IMR-90 (cell line): Measurements from ENCODE around the gene MAP3K3. TPM values are rescaled to one million over a fixed set of nuclear protein-coding genes. Genes with fewer than 3 reads are reported as not detected.

ENCODE experiments used
- ATAC-seq: fragments of 200-7000 bp; cut with Tn5 transposase; 2 replicates; pipeline ENCODE4 v1.9.1; 2020; ENCODE audit warnings: low read depth, mild to moderate bottlenecking, moderate library complexity
- BruUV-seq: library from RNA; stranded (reverse); fragments of 400-500 nt; replicated peaks from 2 replicates; lab custom pipeline; 2021; lab: Mats Ljungman, UMichigan
- CTCF ChIA-PET: fragments of 300-600 bp; formaldehyde crosslinking; extraction: SDS; loops from one replicate; lab custom pipeline; 2021; ENCODE audit warnings: antibody characterized with exemption; lab: Yijun Ruan, JAX
- POLR2A ChIA-PET: fragments of 300-600 bp; sonication (Branson Sonifier 250); formaldehyde crosslinking; loops from one replicate; lab custom pipeline; 2022; ENCODE audit warnings: antibody characterized with exemption; ENCODE audit not compliant: unreplicated experiment; lab: Charles Lee
- DNase-seq: peaks from one replicate; pipeline ENCODE4 v3.0.0; 2013
- H2AFZ ChIP-seq: replicated peaks from 2 replicates; pipeline ENCODE3; 2013; ENCODE audit warnings: low read length, mild to moderate bottlenecking; ENCODE audit not compliant: poor library complexity
- H2AK5ac ChIP-seq: 2 replicates; pipeline ENCODE4 v1.6.1; 2013; ENCODE audit warnings: low read depth, low read length, inconsistent platforms
- H2AK9ac ChIP-seq: replicated peaks from 2 replicates; pipeline ENCODE3; 2013; ENCODE audit warnings: mild to moderate bottlenecking, low read depth, low read length, moderate library complexity; ENCODE audit not compliant: poor library complexity
- H2BK120ac ChIP-seq: 2 replicates; pipeline ENCODE4 v1.6.1; 2013; ENCODE audit warnings: low read depth, low read length, inconsistent platforms
- H2BK15ac ChIP-seq: 3 replicates; pipeline ENCODE4 v1.6.1; 2013; ENCODE audit warnings: low read depth, low read length, inconsistent platforms
- H2BK20ac ChIP-seq: 2 replicates; pipeline ENCODE4 v1.6.1; 2013; ENCODE audit warnings: low read depth, mild to moderate bottlenecking, inconsistent platforms, low read length, moderate library complexity
- H2BK5ac ChIP-seq: 2 replicates; pipeline ENCODE4 v1.6.1; 2013; ENCODE audit warnings: mild to moderate bottlenecking, low read depth, low read length, inconsistent platforms; ENCODE audit not compliant: poor library complexity, severe bottlenecking
- H3K14ac ChIP-seq: replicated peaks from 2 replicates; pipeline ENCODE4 v1.6.1; 2013; ENCODE audit warnings: low read depth, low read length, inconsistent platforms
- H3K18ac ChIP-seq: 2 replicates; pipeline ENCODE4 v1.6.1; 2013; ENCODE audit warnings: low read depth, low read length, control low read depth
- H3K23ac ChIP-seq: 2 replicates; pipeline ENCODE4 v1.6.1; 2013; ENCODE audit warnings: low read depth, low read length, inconsistent platforms
- H3K27ac ChIP-seq: 2 replicates; pipeline ENCODE4 v1.5.1; 2013; ENCODE audit warnings: mild to moderate bottlenecking, control low read depth, low read length; ENCODE audit not compliant: insufficient read depth
- H3K27me3 ChIP-seq: 2 replicates; pipeline ENCODE4 v1.6.1; 2013; ENCODE audit warnings: low read length; ENCODE audit not compliant: control insufficient read depth, insufficient read depth
- H3K36me3 ChIP-seq: 2 replicates; pipeline ENCODE4 v1.6.1; 2013; ENCODE audit warnings: low read length, mixed read lengths; ENCODE audit not compliant: control insufficient read depth, insufficient read depth
- H3K4ac ChIP-seq: 2 replicates; pipeline ENCODE4 v1.6.1; 2013; ENCODE audit warnings: low read depth, low read length, inconsistent platforms
- H3K4me1 ChIP-seq: 2 replicates; pipeline ENCODE4 v1.6.1; 2013; ENCODE audit warnings: low read length, mixed read lengths; ENCODE audit not compliant: control insufficient read depth, insufficient read depth
- H3K4me2 ChIP-seq: 2 replicates; pipeline ENCODE4 v1.6.1; 2013; ENCODE audit warnings: low read depth, mild to moderate bottlenecking, control low read depth, low read length, moderate library complexity
- H3K4me3 ChIP-seq: 2 replicates; pipeline ENCODE4 v1.5.1; 2013; ENCODE audit warnings: low read depth, mild to moderate bottlenecking, control low read depth, low read length, moderate library complexity; ENCODE audit not compliant: insufficient read depth
- H3K56ac ChIP-seq: 2 replicates; pipeline ENCODE4 v1.6.1; 2013; ENCODE audit warnings: low read length, inconsistent platforms; ENCODE audit not compliant: insufficient read depth; ENCODE audit errors: extremely low read depth
- H3K79me1 ChIP-seq, 2 experiments: 2 replicates each; pipeline ENCODE4 v1.6.1; 2013; ENCODE audit warnings: low read length in 2 of 2, inconsistent platforms in 1 of 2, low read depth in 1 of 2
- H3K9ac ChIP-seq: 2 replicates; pipeline ENCODE4 v1.6.1; 2013; ENCODE audit warnings: low read depth, low read length, control low read depth
- H3K9me1 ChIP-seq: 2 replicates; pipeline ENCODE4 v1.6.1; 2013; ENCODE audit warnings: low read length, inconsistent platforms; ENCODE audit not compliant: insufficient read depth
- H3K9me3 ChIP-seq: 2 replicates; pipeline ENCODE4 v1.6.1; 2013; ENCODE audit warnings: low read length; ENCODE audit not compliant: control insufficient read depth, insufficient read depth
- H4K20me1 ChIP-seq: 2 replicates; pipeline ENCODE4 v1.6.1; 2013; ENCODE audit warnings: low read length, inconsistent platforms; ENCODE audit not compliant: insufficient read depth
- H4K5ac ChIP-seq: 2 replicates; pipeline ENCODE4 v1.6.1; 2013; ENCODE audit warnings: mild to moderate bottlenecking, low read depth, low read length, control low read depth
- H4K8ac ChIP-seq, 2 experiments: 2 replicates each; pipeline ENCODE4 v1.6.1; 2013; ENCODE audit warnings: low read depth in 2 of 2, low read length in 2 of 2, control low read depth in 1 of 2, inconsistent platforms in 1 of 2
- H4K91ac ChIP-seq: 2 replicates; pipeline ENCODE4 v1.6.1; 2013; ENCODE audit warnings: low read depth, low read length, inconsistent platforms; ENCODE audit not compliant: insufficient read depth
- BHLHE40 ChIP-seq: fragments of 150-350 bp; IDR thresholded peaks from 2 replicates; pipeline ENCODE4 v1.6.1; 2016; ENCODE audit warnings: mild to moderate bottlenecking, low read depth, low read length
- CEBPB ChIP-seq: IDR thresholded peaks from 2 replicates; pipeline ENCODE4 v1.6.1; 2012; ENCODE audit warnings: low read depth, low read length, improper control_type of control experiment
- CHD1 ChIP-seq: IDR thresholded peaks from 2 replicates; pipeline ENCODE4 v1.6.1; 2012; ENCODE audit warnings: low read depth, low read length, improper control_type of control experiment
- FOS ChIP-seq: fragments of 150-350 bp; IDR thresholded peaks from 2 replicates; pipeline ENCODE4 v1.6.1; 2016; ENCODE audit warnings: low read depth, low read length
- MAFK ChIP-seq: IDR thresholded peaks from 2 replicates; pipeline ENCODE4 v1.6.1; 2012; ENCODE audit warnings: low read depth, low read length, improper control_type of control experiment
- MAZ ChIP-seq: IDR thresholded peaks from 2 replicates; pipeline ENCODE4 v1.6.1; 2012; ENCODE audit warnings: low read depth, mild to moderate bottlenecking, low read length, improper control_type of control experiment, moderate library complexity, borderline replicate concordance
- MXI1 ChIP-seq: IDR thresholded peaks from 2 replicates; pipeline ENCODE4 v1.6.1; 2012; ENCODE audit warnings: low read depth, mild to moderate bottlenecking, low read length, moderate library complexity, borderline replicate concordance
- NFE2L2 ChIP-seq: fragments of 150-350 bp; IDR thresholded peaks from 2 replicates; pipeline ENCODE4 v1.6.1; 2016; ENCODE audit warnings: low read depth, mild to moderate bottlenecking, low read length
- POLR2A ChIP-seq: IDR thresholded peaks from 2 replicates; pipeline ENCODE4 v1.6.1; 2012; ENCODE audit warnings: mild to moderate bottlenecking, low read depth, low read length
- RAD21 ChIP-seq: IDR thresholded peaks from 2 replicates; pipeline ENCODE4 v1.6.1; 2012; ENCODE audit warnings: low read length, improper control_type of control experiment
- RCOR1 ChIP-seq: IDR thresholded peaks from 2 replicates; pipeline ENCODE4 v1.6.1; 2012; ENCODE audit warnings: mild to moderate bottlenecking, low read length, improper control_type of control experiment; ENCODE audit not compliant: insufficient replicate concordance
- RFX5 ChIP-seq: IDR thresholded peaks from 2 replicates; pipeline ENCODE4 v1.8.0; 2012; ENCODE audit warnings: low read depth, mild to moderate bottlenecking, low read length, moderate library complexity
- WGBS, 2 experiments: methylation state at CpG; one replicate each; pipeline versions ENCODE4 v1.1.5 to v1.1.7; 2013; ENCODE audit warnings: missing lambda C conversion rate in 2 of 2; ENCODE audit not compliant: insufficient read length in 1 of 2; ENCODE audit errors: extremely low coverage in 2 of 2; 5-methylcytosine and 5-hydroxymethylcytosine counted together
- dilution Hi-C: fragments of 300-500 bp; cut with HindIII; formaldehyde crosslinking; loops from one replicate; pipeline ENCODE4 v1.14.3; 2018; ENCODE audit warnings: low sequenced_read_pairs; ENCODE audit not compliant: unreplicated experiment
- in situ Hi-C: fragments of 300-500 bp; cut with MboI; formaldehyde crosslinking; loops from 3 replicates; pipeline ENCODE4 v1.14.3; 2019; ENCODE audit warnings: low sequenced_read_pairs, inconsistent platforms, mixed read lengths
- intact Hi-C: fragments of 100-400 bp; cut with micrococcal nuclease; formaldehyde crosslinking; loops from 2 replicates; pipeline ENCODE4 v1.10.0; 2022
- polyA plus RNA-seq, 3 experiments: library from polyadenylated mRNA; depleted of rRNA; stranded (reverse); fragments of >200 nt; gene quantifications; 2 replicates each; pipeline ENCODE4 v1.2.3, GENCODE V29; 2012; ENCODE audit warnings: low replicate concordance in 1 of 3
- total RNA-seq: library from RNA; depleted of rRNA; stranded (reverse); fragments of >200 nt; gene quantifications from 2 replicates; pipeline ENCODE4 v1.2.3, GENCODE V29; 2012
- TF ChIP-seq, protein P1 (sequence below): conservative IDR thresholded peaks from 2 replicates; pipeline ENCODE4 v1.5.1; 2012; ENCODE audit warnings: mild to moderate bottlenecking, low read depth, low read length, improper control_type of control experiment
- TF ChIP-seq, protein P2 (sequence below): fragments of 150-350 bp; IDR thresholded peaks from 2 replicates; pipeline ENCODE4 v1.6.1; 2017; ENCODE audit warnings: mild to moderate bottlenecking, antibody characterized with exemption, low read length, low read depth
- TF ChIP-seq, protein P3 (sequence below): fragments of 150-350 bp; IDR thresholded peaks from 2 replicates; pipeline ENCODE4 v1.6.1; 2016; ENCODE audit warnings: low read depth, mild to moderate bottlenecking, low read length, moderate library complexity, borderline replicate concordance

Gene MAP3K3
- total and polyA plus RNA-seq, 2 of the 4 experiments (the other 2 are of a cell fraction): 19.1 to 25.6 TPM

DNA sequence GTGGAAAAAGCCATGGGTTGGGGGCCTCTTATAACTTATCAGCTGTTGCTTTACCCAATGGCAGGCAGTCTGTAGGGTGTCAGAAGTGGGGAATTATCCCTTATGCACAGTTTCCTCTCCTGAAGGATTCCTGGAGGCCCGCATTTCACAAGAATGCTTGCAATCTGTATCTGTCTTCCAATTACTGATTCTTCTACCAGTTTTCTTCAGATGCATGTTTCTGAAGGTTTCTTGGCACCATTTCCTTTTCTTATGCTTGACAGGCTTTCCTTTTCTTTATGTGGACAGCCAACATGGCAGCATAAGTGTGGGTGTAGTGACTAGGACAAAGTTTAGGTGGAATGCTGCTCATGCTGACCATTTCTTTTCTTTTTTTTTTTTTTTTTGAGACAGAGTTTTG is 36.1 kb downstream of the MAP3K3 start:
- Histone ChIP-seq H3K18ac (no peak overlapping the region), H3K56ac (no peak overlapping the region), H3K27me3 (no peaks in the 10 kb centered on the region), H3K9me1 (peaks cover 7% of the 10 kb centered on the region; the same call in 1 of the 2 replicates), H3K23ac (no peak overlapping the region), H3K27ac (no peak overlapping the region), H3K36me3 (peaks cover 16% of the 10 kb centered on the region), H2BK15ac (no peak overlapping the region), H2AK9ac (no peak overlapping the region), H3K14ac (no peak overlapping the region), H3K4me2 (no peak overlapping the region), H2AFZ (no peak overlapping the region), H3K4me3 (no peak overlapping the region), H2BK120ac (no peak overlapping the region), H3K9me3 (no peaks in the 10 kb centered on the region), H4K5ac (no peak overlapping the region), H3K79me1 (peaks cover 0 to 9% of the 10 kb centered on the region in 2 experiments; a peak in 2 of 4 replicates), H3K4me1 (no peaks in the 10 kb centered on the region), H2BK20ac (no peak overlapping the region), H4K20me1 (no peaks in the 10 kb centered on the region), H2AK5ac (no peak overlapping the region), H3K4ac (no peak overlapping the region), H4K8ac (no peak overlapping the region), H3K9ac (no peak overlapping the region), H4K91ac (no peak overlapping the region), H2BK5ac (no peak overlapping the region)
- POLR2A ChIA-PET: no interaction called here
- in situ Hi-C loops (no loop called here), intact Hi-C loops (no loop called here), dilution Hi-C loops (no loop called here)
- DNase-seq: no peak
- ATAC-seq: no peak
- WGBS, 2 experiments: no CpG with 5 or more reads among the region's 1 CpG
- CTCF ChIA-PET: no interaction called here
- no peak for TF ChIP-seq POLR2A
- no peak for TF ChIP-seq NFE2L2
- no peak for TF ChIP-seq CEBPB
- TF ChIP-seq, protein P1, sequence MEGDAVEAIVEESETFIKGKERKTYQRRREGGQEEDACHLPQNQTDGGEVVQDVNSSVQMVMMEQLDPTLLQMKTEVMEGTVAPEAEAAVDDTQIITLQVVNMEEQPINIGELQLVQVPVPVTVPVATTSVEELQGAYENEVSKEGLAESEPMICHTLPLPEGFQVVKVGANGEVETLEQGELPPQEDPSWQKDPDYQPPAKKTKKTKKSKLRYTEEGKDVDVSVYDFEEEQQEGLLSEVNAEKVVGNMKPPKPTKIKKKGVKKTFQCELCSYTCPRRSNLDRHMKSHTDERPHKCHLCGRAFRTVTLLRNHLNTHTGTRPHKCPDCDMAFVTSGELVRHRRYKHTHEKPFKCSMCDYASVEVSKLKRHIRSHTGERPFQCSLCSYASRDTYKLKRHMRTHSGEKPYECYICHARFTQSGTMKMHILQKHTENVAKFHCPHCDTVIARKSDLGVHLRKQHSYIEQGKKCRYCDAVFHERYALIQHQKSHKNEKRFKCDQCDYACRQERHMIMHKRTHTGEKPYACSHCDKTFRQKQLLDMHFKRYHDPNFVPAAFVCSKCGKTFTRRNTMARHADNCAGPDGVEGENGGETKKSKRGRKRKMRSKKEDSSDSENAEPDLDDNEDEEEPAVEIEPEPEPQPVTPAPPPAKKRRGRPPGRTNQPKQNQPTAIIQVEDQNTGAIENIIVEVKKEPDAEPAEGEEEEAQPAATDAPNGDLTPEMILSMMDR: no peak
- no peak for TF ChIP-seq FOS
- TF ChIP-seq MAZ: no peak
- TF ChIP-seq, protein P2, sequence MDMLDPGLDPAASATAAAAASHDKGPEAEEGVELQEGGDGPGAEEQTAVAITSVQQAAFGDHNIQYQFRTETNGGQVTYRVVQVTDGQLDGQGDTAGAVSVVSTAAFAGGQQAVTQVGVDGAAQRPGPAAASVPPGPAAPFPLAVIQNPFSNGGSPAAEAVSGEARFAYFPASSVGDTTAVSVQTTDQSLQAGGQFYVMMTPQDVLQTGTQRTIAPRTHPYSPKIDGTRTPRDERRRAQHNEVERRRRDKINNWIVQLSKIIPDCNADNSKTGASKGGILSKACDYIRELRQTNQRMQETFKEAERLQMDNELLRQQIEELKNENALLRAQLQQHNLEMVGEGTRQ: no peak
- no peak for TF ChIP-seq RAD21
- no peak for TF ChIP-seq CHD1
- TF ChIP-seq BHLHE40: no peak
- TF ChIP-seq, protein P3, sequence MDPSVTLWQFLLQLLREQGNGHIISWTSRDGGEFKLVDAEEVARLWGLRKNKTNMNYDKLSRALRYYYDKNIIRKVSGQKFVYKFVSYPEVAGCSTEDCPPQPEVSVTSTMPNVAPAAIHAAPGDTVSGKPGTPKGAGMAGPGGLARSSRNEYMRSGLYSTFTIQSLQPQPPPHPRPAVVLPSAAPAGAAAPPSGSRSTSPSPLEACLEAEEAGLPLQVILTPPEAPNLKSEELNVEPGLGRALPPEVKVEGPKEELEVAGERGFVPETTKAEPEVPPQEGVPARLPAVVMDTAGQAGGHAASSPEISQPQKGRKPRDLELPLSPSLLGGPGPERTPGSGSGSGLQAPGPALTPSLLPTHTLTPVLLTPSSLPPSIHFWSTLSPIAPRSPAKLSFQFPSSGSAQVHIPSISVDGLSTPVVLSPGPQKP: no peak
- no peak for TF ChIP-seq RCOR1
- no peak for TF ChIP-seq MXI1
- no peak for TF ChIP-seq RFX5
- TF ChIP-seq MAFK: no peak
- BruUV-seq: no TSS peak
